ENCODE data around the gene POU6F2.

POU6F2 gene

DNA sequence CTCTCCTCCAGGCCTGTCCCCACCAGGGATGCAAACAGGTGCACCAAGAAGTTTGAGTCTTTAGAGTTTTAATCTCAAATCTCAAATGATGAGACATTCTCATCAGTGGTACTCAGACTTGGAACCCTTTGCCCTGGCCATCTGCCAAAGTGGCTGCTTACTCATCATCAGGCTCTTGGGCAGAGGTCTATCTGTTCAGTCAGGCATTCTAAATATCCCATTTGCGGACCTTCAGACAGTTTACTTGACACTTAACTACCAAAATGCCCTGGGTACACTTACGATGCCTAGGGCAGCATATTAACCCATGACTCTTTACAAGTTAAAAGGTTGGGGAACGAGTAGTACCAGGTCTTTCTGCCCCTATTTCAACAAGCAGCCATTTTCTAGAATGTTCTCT is 527.3 kb downstream of the POU6F2 start:
- DNase-seq (ENCODE audit: low read depth in 2 of 2), result no peak

DNA sequence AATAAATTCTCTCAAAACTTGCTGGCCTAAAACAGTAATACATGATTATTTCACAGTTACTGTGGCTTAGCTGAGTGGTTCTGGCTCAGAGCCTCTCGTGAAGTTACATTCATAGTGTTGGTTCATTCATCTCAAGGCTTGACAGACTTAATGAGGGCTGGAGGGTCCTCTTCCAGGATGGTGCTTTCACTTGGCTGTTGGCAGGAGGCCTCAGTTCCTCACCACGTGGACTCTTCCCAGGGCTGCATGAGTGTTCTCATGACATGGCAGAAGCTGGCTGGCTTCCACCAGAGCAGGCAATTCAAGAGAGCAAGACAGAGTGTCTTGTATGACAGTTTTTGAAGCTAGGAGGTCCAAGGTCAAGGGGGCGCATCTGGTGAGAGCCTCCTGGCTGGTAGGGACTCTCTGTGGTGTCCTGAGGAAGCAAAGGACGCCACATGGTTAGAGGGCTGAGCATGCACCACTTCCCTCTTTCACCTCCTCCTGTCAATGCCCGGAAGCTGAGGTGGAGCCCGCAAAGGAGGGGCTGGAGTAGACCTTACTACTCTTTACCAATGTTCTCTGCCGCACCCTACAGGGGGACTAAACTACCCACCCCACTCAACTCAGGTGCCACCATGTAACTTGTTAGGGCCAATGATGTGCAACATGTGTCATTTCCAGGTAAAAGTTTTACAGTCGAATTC is 530.3 kb downstream of the POU6F2 start:
- DNase-seq (ENCODE audit: low read depth in 2 of 2), result no peak

- no peak for DNase-seq (ENCODE audit: low read depth in 2 of 2)
Observed at GRCh38 chr7:39509436-39509835, 531.7 kb downstream of the POU6F2 start.

DNA sequence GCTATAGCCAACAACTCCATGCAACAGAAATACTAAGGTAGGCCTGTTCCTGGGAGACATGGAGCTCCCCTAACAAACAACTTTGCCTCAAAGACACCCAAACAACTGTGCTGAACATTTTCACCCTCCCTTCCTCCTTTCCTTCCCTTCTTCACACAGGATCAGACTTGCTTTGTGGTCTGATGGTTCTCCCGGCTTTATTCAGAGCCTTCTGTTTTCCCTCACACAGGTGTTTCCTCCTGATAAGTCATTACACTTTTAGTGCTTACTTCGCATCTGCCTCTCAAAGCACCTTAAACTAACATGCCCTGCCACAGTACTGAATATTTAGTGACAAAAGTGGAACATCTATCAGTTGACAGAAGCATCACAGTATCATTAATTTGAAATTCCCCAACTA is 532.2 kb downstream of the POU6F2 start:
- no peak for DNase-seq (ENCODE audit: low read depth in 2 of 2)

DNA sequence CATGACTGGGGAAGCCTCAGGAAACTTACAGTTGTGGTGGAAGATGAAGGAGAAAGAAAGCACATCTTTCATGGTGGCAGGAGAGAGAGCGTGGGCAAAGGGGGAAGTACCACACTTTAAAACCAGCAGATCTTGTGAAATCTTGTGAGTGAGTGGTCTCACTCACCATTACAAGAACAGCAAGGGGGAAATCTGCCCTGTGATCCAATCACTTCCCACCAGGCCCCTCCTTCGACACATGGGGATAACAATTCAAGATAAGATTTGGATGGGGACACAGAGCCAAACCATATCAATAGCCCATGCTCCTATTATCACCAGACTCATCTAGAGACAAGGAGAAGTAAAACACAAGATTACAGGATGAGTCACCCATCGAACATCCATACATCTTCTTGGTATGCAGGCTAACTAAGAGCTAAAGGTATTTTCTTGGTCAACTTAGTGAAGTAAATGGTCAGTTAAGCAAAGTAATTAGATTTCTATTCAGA is 533.2 kb downstream of the POU6F2 start:
- DNase-seq (ENCODE audit: low read depth in 2 of 2), result no peak

DNA sequence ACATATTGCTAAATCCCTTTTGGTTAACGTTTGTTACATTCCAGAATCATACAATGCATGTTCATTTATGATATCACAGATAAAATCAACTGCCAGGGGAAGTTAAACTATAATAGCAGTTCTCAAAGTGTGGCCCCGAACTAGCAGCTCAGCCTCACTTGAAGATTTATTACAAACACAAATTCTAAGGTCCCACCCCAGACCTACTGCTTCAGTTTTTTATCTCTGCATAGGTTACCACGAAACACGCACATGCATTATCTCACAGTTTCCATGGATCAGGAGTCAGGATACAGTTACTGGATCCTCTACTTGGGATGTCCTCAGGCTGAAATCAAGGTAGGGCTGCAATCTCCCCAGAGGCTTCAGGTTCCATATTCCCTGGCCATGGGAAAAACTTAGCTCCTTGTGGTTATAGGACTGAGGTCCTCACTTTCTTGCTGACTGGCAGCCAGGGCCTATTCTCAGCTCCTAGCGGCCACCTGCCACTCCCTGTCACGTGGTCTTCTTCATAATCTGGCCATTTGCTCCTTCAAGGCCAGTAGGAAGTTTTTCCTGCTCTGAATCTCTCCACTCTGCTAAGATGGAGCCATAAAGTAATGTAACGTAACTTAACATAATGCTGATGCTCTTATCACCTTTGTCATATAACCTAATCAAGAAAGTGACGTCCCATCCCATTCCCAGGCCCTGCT is 538.0 kb downstream of the POU6F2 start:
- no peak for DNase-seq (ENCODE audit: low read depth in 2 of 2)

- no peak for DNase-seq (ENCODE audit: low read depth in 2 of 2)
Observed at GRCh38 chr7:39516498-39516897, 538.8 kb downstream of the POU6F2 start.

DNA sequence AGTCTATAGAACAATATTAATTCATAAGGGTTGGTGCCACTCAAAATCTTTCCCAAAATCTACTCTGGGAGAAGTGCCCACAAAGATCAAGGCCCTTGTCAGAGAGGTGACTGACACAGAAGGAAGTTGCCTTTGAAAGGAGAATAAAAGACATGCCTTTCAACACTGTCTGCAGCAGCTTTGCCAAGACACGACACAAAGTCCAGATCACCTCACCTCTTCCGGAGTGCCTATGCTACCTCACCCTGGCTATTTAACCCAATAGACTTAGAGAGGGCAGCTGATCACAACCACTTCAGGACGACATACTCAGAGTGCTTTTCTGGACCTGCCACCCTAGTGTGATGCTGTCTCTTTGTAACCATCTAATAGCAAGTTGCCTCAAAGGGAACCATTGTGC is 539.5 kb downstream of the POU6F2 start:
- DNase-seq (ENCODE audit: low read depth in 2 of 2), result no peak
